DMS79 treated with DMSO at 0.1 percent for 48 hours (cell line): ENCODE measurements around the gene PAPLN.

Experiments used
- DNase-seq: peaks from one replicate; lab custom pipeline; 2025; lab: John Stamatoyannopoulos, UW

Gene PAPLN

GRCh38 chr14:73261075-73261474 is 23.8 kb downstream of the PAPLN start:
- no peak for DNase-seq

- DNase-seq, result no peak
These were observed 24.5 kb downstream of the PAPLN start for GRCh38 chr14:73261520-73262426.

- no peak for DNase-seq
These were observed 25.3 kb downstream of the PAPLN start for GRCh38 chr14:73262427-73263183.

- no peak for DNase-seq
These were observed 26.3 kb downstream of the PAPLN start for GRCh38 chr14:73263606-73264005.

- no peak for DNase-seq
These were observed 27.0 kb downstream of the PAPLN start for GRCh38 chr14:73264080-73264884.

- no peak for DNase-seq
These were observed 27.8 kb downstream of the PAPLN start for GRCh38 chr14:73264885-73265720.

- no peak for DNase-seq
These were observed 28.4 kb downstream of the PAPLN start for GRCh38 chr14:73265721-73266046.

- no peak for DNase-seq
These were observed 29.0 kb downstream of the PAPLN start for GRCh38 chr14:73266317-73266716.

GRCh38 chr14:73267474-73267873 is 30.2 kb downstream of the PAPLN start:
- no peak for DNase-seq

- no peak for DNase-seq
These were observed 32.6 kb downstream of the PAPLN start for GRCh38 chr14:73269729-73270531.

- DNase-seq, result no peak
These were observed 35.1 kb downstream of the PAPLN start for GRCh38 chr14:73272393-73272792.

- DNase-seq, result no peak
These were observed 36.5 kb downstream of the PAPLN start for GRCh38 chr14:73273799-73274198.

GRCh38 chr14:73276836-73277235 is 39.5 kb downstream of the PAPLN start:
- no peak for DNase-seq

- DNase-seq, result no peak
These were observed 40.1 kb downstream of the PAPLN start for GRCh38 chr14:73277376-73277775.

- DNase-seq, result no peak
These were observed 43.6 kb downstream of the PAPLN start for GRCh38 chr14:73280903-73281302.

- DNase-seq, result no peak
These were observed 46.5 kb downstream of the PAPLN start for GRCh38 chr14:73283608-73284379.

- DNase-seq, result no peak
These were observed 48.7 kb downstream of the PAPLN start for GRCh38 chr14:73285979-73286378.

- DNase-seq, result no peak
These were observed 49.3 kb downstream of the PAPLN start for GRCh38 chr14:73286598-73286997.

GRCh38 chr14:73287071-73287470 is 49.8 kb downstream of the PAPLN start:
- DNase-seq, result no peak

GRCh38 chr14:73289308-73289707 is 52.0 kb downstream of the PAPLN start:
- DNase-seq, result no peak
